NCI-H2196 (cell line): Measurements from ENCODE around the gene SORCS3.

Source experiments
- DNase-seq: peaks from one replicate; lab custom pipeline; 2025; ENCODE audit not compliant: unreplicated experiment; lab: John Stamatoyannopoulos, UW

Gene SORCS3

DNA sequence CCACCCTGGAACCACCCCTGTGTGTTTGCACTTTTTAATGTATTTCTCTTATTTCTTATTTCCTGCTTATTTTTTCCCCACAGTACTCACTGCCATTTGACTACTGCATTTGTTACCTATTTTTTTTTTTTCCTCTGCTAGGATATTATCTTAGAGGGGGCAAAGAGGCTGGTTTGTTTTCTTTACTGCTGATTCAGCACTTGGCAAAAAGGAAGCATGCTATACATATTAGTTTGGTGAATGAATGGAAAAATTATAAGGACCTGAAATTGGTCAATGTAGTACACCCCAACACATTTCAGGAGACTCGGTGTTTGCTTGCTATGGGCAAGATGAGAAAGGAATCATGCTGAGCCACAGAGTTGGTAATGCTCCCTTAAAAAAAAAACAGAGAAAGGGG, 193.5 kb downstream of the SORCS3 start:
- no peak for DNase-seq

DNA sequence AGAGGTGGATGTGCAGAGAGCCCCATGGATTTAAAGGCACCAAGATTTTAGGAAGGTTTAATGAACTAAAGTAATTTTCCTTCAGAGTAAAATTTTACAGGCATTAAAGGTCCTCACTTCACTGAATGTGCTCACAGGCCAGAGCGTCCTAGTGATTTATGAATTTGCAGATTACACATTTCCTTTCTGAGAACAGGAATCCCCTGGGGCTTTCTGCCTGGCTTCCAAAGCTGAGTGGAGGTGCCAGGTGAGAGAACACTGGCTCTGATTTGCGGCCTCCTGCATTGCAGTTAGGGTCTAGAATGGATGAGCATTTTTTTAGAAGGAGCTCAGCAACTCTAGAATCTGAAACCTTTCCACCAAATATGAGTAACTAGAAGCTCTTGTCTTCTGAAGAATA, 194.3 kb downstream of the SORCS3 start:
- no peak for DNase-seq

DNA sequence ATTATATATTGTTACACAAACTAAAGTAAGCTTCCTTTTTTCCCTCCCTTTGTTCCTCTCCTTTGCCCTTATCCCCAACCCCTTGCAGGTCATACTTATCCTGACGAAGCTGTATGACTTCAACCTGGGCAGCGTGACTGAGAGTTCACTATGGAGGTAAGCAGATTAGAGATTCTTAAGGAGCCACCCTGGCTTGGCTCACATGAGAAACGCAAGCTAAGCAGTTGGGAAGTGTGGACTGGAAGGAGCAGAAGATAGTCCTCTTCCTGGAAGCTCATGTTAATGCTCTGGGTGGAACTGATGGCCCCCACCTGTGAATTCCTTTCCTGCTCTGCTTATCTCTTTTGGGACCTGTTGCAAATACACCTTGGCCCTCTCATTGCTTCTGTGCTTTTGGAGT, 201.6 kb downstream of the SORCS3 start:
- DNase-seq = no peak

DNA sequence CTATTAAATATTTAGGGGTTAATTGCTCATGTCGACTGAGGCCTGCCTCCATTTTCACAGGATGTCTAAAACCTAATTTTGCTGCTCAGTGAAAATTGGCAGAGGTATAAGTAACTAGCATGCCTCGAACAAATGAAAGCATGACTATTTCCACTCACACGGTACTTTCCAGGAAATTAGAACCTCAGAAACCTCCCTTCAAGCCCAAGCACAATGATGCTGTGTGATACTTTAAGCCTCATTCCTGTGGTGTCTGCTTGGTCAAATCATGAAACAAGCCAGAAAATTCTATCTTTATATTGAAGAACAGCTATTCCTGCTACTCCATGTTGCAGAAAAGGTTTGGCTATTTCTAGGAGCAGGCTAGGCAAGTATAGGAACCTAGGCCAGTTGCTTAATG, 203.0 kb downstream of the SORCS3 start:
- no peak for DNase-seq

DNA sequence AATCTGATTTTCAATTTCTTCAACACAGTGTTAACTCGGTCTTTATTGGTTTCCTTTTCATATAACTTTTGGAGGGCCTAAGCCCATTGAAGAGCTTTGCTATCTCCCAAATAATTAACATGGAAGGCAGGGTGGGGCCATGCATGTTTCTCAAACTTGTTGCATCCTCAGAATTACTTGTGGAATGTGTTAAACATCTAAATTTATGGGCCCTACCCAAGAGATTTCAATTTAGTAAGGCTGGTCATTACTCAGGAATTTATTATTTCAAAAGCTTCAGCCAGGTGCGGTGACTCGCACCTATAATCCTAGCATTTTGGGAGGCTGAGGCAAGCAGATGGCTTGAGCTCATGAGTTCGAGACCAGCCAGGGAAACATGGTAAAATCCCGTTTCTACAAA, 208.9 kb downstream of the SORCS3 start:
- DNase-seq = no peak

DNA sequence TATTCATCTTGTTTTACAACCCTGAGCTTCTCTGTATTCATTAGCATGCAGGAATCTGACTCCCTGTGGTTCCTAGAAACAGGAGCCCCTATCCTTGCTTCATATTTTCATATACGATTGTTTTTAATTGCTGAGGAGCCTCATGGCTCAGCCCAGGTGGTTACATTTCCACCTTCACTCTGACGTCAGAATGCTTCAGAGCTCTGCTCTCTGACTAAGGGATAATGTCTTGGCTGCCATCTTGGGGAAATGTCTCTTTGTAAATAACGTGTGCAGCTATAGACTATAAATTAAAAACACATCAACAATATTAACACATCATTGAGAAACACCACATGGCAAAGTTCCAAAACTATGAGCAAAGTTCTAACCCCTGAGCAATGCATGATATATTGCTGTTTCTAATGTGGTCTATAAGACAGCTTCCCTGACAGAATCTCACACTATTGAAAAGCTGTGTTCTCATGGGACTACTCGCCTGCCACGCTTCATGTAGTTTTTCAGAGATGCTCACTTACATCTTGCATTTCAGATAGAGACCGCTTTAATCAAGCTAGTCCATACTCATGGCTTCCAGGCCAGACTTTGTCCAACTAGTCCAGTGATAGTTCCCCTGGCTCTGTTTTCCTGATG, 227.0 kb downstream of the SORCS3 start:
- DNase-seq = no peak

DNA sequence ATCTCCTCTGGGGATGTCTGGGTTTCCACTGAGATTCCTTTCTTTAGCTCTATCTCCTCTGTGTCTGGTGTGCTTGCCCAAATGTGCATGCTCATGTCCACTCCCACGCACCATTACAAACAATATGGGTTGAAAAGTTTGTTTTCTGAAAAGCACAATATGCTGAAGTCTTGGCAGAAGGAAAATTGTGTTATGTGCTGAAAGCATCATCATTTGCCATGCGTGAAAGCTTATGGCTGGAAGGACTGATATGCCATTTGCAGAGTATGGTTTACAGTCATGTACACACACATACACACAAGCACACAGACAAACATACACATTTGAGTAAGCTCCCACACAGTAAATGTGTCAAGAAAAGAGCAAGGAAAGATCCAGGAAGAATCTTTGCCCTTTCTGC, 231.6 kb downstream of the SORCS3 start:
- no peak for DNase-seq

DNA sequence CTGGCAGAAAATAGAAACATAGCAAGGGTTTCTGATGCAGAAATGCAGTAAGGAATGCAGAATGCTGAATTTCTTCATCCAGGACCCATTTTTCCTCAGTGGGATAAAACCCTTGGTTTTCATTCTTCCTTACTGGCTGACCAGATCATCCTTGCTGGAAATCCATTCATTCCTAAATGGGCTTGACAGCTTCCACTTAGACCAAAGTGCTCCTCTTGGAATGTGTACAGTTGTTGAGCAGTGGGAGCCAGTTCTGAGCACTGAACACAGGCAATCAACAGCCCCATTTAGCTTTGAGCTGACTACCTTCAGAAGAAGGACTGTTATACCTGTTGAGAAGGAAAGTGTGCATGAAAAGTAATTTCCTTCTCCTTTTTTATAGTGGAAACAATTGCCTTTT, 232.1 kb downstream of the SORCS3 start:
- no peak for DNase-seq

DNA sequence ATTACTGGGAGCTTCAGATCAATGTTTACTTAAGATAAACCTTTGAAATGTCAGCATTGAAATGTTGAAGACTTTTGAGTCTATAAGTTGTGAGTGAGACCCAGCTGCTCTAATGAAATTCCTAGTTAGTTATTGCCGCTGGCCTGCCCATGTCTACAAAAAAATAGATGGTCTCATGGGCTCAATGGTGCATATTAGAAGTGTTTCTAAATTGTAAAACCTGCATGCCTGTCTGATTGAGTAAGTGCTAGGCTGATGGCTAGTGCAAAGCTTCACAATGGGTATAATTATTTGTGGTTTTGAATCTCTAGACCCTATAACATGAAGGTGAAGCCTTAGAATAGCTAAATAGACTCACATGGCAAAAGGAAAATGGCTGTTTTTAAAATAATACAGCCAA, 234.5 kb downstream of the SORCS3 start:
- DNase-seq = no peak

DNA sequence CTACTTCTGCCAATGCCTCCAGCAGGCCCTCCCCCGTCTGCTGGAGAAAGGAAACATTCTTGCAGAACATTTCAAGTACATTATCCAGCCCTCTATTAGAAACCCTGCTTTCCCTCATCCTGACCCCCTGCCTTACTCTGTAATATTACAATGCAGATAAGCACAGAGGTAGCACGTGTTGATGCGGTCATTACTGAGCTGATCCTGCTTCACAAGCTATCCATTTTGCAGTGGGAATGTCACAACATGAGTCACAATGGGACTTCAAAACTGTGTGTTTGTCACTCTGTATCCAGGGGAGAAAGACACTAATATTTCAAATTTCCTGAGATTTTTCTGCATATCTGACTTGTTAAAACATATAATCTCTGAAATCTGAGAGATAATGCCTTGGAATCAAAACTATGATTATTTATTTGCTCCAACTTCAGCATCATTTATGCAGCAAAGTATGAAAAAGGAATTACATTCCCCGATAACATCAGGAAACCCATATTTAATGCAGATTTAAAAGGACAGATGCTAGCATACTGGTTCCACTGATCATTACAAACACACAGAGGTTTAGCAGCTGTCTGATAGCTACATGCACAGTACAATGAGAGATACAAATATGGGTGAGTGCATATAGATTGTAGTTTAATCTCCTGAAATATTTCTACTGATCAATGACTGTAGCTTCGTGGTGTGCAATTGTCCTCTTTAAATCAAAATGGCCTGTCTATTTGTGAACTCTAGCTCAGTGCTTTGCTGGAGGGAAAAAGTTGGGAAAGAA, 239.7 kb downstream of the SORCS3 start:
- no peak for DNase-seq

DNA sequence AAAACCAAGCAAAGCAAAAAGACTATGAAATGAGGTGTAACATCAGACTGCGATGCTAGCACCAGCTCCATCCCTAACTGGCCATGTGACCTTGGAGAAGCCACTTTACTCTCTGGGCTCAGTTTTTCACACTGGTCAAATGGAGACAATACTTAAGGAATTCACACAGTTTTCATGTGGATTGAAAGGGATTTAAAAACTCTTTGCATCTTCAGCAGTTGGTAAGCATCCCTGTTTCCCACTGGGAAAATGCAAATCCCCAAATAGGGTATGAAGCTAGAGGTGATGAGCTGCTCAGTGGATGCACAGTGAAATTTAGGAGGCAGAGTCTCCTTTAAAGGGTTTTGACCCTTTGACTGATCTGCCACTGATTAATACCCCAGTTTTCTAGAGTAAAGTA, 240.7 kb downstream of the SORCS3 start:
- no peak for DNase-seq

DNA sequence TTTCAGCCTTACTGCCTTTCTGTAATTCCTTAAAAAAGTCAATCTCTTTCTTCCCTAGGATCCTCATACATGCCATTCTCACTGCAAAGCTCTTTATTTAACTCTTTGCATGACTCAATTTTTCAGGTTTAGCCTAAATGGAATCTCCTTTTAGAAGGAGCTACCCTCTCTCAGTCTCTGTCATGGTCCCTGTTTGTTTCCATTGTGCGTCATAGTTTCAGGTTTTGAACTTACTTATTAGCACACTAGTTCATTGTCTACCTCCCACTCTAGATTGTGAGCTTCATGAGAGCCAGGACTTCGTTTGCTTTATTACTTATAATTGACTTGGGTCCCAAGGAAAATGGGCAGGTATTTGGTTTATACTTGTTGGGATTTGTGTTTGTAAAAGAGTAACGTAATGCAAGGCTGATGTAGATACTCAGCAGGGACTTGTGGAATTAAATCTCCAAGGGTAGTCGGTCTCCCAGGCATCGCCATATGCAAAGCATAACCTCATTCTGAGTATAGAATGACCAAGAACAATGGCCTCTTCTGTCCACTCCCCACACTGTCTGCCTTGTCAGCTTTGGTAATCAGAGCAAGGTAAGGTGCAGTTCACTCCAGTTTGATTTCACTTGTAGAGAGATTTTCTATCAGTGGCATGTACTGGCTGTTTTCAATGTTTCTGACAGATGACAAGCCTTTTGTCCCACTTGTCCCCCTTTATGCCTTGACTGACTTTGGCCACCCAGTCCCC, 252.0 kb downstream of the SORCS3 start:
- no peak for DNase-seq

DNA sequence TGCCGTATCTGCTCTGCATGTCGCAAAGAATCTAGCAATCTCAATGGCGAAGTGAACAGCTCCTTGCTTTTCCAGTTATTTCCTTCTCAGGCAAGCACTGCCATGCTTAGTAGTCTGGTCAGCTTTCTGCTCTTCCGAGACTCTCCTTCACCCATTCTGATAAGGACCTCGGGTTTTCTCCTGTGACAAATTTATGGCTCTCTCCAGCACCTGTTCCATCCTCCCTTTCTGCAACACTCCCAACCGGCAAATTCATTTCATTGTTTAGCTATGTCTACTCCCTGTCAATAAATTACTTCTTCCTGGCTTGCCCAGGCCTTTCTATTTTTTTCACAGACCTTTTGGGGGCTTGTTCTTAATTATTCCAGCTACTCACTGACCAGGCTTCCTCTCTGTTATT, 252.6 kb downstream of the SORCS3 start:
- DNase-seq = no peak

DNA sequence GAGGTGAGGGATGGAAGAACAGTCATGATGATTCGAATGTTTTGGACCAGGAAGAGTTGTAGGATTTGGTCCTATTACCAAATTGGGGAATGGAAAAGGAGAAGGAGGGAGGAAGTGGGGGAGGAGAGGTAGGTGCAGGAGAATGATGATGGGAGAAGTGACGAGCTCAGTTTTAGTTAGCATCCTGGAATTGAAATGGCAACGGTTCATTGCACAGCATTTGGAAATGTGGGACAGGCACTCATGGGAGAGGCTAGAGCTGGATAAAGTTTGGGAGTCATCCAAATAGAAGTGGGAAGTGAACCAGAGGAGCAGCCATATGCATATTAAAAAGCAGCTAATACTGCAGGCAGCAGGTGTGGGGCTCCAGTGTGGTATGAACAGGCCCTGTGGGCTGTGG, 253.6 kb downstream of the SORCS3 start:
- DNase-seq = no peak

DNA sequence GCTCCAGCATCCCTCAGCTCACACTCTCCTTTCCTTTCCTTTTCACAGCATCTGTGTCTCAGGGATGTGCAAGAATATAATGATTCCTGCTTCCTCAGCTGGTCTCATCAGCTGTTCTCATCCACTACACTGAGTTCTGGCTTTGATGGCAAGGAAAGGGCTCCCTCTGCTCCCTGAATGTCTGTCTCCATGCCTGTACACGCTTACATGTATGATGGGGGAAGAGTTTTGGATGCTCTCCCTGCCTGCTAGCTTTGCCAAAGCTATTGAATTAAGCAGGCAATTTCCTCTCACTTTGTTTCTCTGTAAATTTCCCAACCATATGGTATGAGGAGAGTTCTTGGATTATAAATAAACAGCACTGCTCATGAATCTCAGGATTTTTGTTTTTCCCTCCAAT, 254.5 kb downstream of the SORCS3 start:
- no peak for DNase-seq

DNA sequence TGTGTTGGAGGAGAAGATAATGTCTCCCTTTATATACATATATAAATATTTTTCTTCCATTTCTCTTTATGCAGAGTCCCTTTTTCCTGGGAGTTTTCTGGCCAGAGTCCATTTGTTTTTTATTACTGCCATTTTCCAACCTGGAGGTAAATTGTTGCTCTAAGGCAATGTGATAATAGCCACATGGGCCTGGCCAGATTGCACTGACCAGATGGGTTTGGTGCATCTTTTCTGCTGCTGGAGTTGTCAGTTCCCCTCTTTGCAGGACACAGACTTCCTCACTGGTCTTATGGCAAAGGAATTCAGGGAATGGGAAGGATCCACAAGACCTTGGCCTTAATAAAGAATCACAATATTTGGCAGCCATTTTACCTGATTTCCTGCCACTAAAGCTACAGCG, 254.9 kb downstream of the SORCS3 start:
- no peak for DNase-seq

DNA sequence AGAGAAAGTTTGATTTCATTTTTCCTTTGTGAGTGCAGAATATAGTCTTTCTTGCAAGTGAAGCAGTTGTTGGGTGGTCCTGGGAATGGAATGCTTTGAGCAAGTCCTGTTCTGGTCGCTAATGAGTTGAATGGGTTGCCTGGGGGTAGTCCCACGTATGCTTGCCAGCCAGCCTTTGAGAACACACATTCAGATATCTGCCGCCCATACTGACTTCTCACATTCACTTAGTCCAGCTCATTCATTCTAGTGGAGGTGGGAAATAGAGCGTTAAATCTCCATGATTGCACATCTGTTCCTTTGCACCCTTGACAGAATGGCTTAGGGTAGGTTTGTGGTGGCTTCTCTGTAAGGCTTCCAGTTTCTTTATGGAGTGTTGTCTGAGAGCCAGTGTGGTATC, 256.6 kb downstream of the SORCS3 start:
- no peak for DNase-seq

DNA sequence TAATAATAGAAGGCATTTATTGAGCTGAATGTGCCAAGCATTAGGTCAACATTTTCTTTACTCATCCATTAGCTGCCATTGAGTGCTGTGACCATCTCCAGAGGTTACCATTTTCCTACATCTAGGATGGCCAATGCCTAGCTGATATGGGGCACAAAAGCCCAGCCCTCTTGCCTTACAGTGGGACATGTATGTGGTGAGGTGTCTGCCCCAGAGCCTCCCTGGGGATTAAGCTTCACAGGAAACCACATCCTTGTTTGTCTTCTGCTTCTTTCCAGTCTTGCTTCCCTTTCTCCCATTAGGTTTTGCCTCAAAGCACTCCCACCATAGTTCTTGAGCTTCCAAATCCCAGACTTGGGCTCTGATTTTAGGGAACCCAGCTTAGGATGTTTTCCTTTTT, 258.7 kb downstream of the SORCS3 start:
- DNase-seq = no peak

DNA sequence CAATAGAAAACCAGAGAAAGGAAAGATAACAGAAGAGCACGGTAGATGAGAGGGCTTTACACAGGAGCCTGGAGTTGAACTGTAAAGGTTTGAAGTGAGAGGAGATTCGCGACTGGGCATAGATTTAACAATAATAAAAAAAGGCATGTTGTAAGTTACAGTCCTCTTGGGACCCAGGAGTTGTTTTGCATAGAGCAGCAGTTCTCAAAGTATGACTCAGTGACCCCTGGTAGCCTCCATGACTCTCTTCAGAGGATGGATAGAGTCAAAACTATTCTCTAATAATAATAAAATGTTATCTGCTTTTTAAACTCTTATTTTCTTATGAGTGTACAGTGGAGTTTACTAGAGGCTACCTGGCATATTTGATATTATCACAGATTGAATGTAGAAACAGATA, 262.3 kb downstream of the SORCS3 start:
- no peak for DNase-seq

DNA sequence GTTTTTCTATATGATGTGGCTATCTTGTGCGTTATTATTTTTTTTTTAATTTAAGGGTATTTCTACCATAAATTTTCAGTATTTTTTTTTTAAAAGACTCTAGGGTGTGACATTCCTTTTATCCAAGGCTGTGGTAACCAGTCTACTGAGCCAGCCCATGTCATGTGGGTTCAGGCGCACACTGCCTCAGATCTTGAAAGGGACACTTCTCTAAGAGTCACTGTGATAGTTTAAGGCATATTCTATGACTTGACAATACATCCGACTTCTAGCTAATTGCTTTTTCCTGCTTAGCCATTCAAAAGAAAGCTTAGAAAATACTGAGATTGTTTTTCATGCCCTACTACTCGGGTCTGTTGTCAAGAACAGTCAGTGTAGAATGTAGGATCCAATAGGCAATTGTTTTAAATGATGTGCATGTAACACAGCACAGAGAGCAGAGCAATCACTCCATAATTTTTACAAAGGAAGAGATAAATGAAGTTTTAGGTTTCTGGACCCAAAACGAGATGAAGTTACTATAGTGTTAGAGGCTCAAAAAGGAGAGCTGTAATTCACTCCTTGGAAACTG, 263.7 kb downstream of the SORCS3 start:
- DNase-seq = no peak

DNA sequence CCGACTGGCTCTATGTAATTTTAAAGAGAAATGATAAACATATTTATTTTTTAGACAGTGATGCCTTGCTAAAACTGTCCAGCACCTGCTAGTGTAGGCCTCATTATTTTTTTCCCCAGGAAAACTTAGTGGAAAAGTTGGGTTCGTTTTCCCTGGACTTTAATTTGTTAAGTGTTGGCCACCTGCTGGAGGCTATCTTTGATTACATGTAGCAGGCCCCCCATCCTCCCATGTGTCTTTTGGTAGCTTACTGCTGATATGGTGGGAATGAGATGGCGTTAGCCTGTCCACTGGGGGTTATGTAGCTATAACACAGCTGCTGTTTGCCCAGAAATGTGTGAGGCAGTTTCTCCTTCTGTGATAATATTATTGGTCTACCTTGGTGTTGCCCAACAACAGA, 265.0 kb downstream of the SORCS3 start:
- no peak for DNase-seq

DNA sequence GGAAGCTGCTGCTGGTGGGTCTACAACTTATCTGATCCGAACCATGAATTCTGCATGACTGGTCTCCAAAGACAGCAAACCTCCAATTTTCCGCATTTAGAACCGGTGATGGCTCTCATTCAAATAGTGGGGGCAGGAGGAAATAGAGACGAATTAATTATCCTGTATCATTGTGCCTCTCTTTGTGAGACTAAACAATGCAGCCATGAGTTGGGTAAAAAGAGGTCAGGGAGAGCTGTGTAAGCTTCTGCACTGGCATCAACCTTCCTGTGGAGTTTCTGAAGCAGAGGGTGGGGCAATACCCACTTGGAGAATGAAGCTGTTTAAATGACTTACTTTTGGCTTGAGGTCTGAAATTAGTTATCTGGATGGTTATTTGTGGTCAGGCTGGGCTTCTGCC, 266.4 kb downstream of the SORCS3 start:
- DNase-seq = no peak
